Keratinocyte (primary cell): ENCODE results near the gene SHPK. TPM values are rescaled to one million over a fixed set of nuclear protein-coding genes. Genes with fewer than 3 reads are reported as not detected.

Experiments used
- DNase-seq: peaks from one replicate; pipeline ENCODE4 v3.0.0-alpha.2; 2011; ENCODE audit warnings: low read depth, missing footprints, low spot score
- FAIRE-seq: peaks from 2 replicates; lab custom pipeline; 2011; peaks lifted over from hg19 to GRCh38; lab: Jason Lieb, UNC
- H2AFZ ChIP-seq: 2 replicates; pipeline ENCODE4 v1.6.0; 2012; ENCODE audit warnings: low read length, control low read depth, inconsistent platforms; ENCODE audit not compliant: control insufficient read depth
- H3K27ac ChIP-seq: 2 replicates; pipeline ENCODE4 v1.5.1; 2011; ENCODE audit warnings: low read length; ENCODE audit not compliant: control insufficient read depth, insufficient read depth
- H3K27me3 ChIP-seq: 3 replicates; pipeline ENCODE4 v1.6.0; 2011; ENCODE audit warnings: low read length; ENCODE audit not compliant: control insufficient read depth, insufficient read depth; ENCODE audit errors: extremely low read depth
- H3K36me3 ChIP-seq, 2 experiments: 2 replicates in 1 of 2; 3 replicates in 1 of 2; pipeline ENCODE4 v1.5.1; 2011; ENCODE audit warnings: low read length in 2 of 2, mild to moderate bottlenecking in 1 of 2; ENCODE audit not compliant: control insufficient read depth in 2 of 2, insufficient read depth in 2 of 2; ENCODE audit errors: extremely low read depth in 1 of 2
- H3K4me1 ChIP-seq: 3 replicates; pipeline ENCODE4 v1.5.1; 2011; ENCODE audit warnings: low read length; ENCODE audit not compliant: control insufficient read depth, insufficient read depth; ENCODE audit errors: extremely low read depth
- H3K4me2 ChIP-seq: 3 replicates; pipeline ENCODE4 v1.6.0; 2011; ENCODE audit warnings: low read depth, low read length; ENCODE audit not compliant: control insufficient read depth, insufficient read depth; ENCODE audit errors: extremely low read depth
- H3K4me3 ChIP-seq, 3 experiments: fragments of 200-600 bp in 1 of 3; sonication (generic) in 1 of 3; 2 replicates in 2 of 3; 3 replicates in 1 of 3; pipeline ENCODE4 v1.5.1; 2011 to 2016; ENCODE audit warnings: low read length in 3 of 3, mild to moderate bottlenecking in 3 of 3, control low read depth in 2 of 3, inconsistent platforms in 1 of 3, low read depth in 1 of 3, mixed read lengths in 1 of 3, mixed run types in 1 of 3, moderate library complexity in 1 of 3; ENCODE audit not compliant: control insufficient read depth in 2 of 3, insufficient read depth in 2 of 3; ENCODE audit errors: extremely low read depth in 1 of 3
- H3K79me2 ChIP-seq: 2 replicates; pipeline ENCODE4 v1.6.0; 2012; ENCODE audit warnings: low read length; ENCODE audit not compliant: control insufficient read depth, insufficient read depth
- H3K9ac ChIP-seq: 3 replicates; pipeline ENCODE4 v1.6.0; 2011; ENCODE audit warnings: low read length; ENCODE audit not compliant: control insufficient read depth, insufficient read depth; ENCODE audit errors: extremely low read depth
- H3K9me1 ChIP-seq: 3 replicates; pipeline ENCODE4 v1.6.0; 2011; ENCODE audit warnings: low read length; ENCODE audit not compliant: control insufficient read depth, insufficient read depth; ENCODE audit errors: extremely low read depth
- H3K9me3 ChIP-seq: 2 replicates; pipeline ENCODE4 v1.5.1; 2012; ENCODE audit warnings: low read depth, low read length; ENCODE audit not compliant: control insufficient read depth
- H4K20me1 ChIP-seq: 3 replicates; pipeline ENCODE4 v1.6.0; 2011; ENCODE audit warnings: low read length; ENCODE audit not compliant: control insufficient read depth, insufficient read depth; ENCODE audit errors: extremely low read depth
- CTCF ChIP-seq, 3 experiments: IDR thresholded peaks in 1 of 3; conservative IDR thresholded peaks in 1 of 3; optimal IDR thresholded peaks in 1 of 3; 2 replicates in 2 of 3; 3 replicates in 1 of 3; pipeline versions ENCODE3 to v1.5.1; 2011; ENCODE audit warnings: low read length in 3 of 3, mild to moderate bottlenecking in 3 of 3, moderate library complexity in 2 of 3, control low read depth in 1 of 3, inconsistent platforms in 1 of 3; ENCODE audit not compliant: insufficient read depth in 2 of 3; ENCODE audit errors: extremely low read depth in 1 of 3
- EZH2 ChIP-seq: IDR thresholded peaks from one replicate; pipeline ENCODE4 v1.6.1; 2012; ENCODE audit warnings: inconsistent platforms, mild to moderate bottlenecking, low read length, moderate library complexity
- dilution Hi-C: fragments of 300-500 bp; cut with MboI; formaldehyde crosslinking; loops from one replicate; pipeline ENCODE4 v1.7.0; 2020; ENCODE audit warnings: low sequenced_read_pairs; ENCODE audit not compliant: extremely low pct_ligation_motif_present
- polyA plus RNA-seq, 5 experiments: library from polyadenylated mRNA; depleted of rRNA in 3 of 5; stranded (reverse) in 3 of 5; stranded (forward) in 1 of 5; unstranded in 1 of 5; fragments of >200 nt; gene quantifications; 1 replicate in 1 of 5; 2 replicates in 3 of 5; 3 replicates in 1 of 5; pipeline versions ENCODE4 v1.2.1 to v1.2.3, GENCODE V29; 2011 to 2012; ENCODE audit warnings: missing spikeins in 2 of 5, low read depth in 1 of 5, low replicate concordance in 1 of 5

SHPK gene
- polyA plus RNA-seq, 1 donor (not counting 4 experiments of a cell fraction or from before 2014, with no cell fraction given), result 9.2 TPM

DNA sequence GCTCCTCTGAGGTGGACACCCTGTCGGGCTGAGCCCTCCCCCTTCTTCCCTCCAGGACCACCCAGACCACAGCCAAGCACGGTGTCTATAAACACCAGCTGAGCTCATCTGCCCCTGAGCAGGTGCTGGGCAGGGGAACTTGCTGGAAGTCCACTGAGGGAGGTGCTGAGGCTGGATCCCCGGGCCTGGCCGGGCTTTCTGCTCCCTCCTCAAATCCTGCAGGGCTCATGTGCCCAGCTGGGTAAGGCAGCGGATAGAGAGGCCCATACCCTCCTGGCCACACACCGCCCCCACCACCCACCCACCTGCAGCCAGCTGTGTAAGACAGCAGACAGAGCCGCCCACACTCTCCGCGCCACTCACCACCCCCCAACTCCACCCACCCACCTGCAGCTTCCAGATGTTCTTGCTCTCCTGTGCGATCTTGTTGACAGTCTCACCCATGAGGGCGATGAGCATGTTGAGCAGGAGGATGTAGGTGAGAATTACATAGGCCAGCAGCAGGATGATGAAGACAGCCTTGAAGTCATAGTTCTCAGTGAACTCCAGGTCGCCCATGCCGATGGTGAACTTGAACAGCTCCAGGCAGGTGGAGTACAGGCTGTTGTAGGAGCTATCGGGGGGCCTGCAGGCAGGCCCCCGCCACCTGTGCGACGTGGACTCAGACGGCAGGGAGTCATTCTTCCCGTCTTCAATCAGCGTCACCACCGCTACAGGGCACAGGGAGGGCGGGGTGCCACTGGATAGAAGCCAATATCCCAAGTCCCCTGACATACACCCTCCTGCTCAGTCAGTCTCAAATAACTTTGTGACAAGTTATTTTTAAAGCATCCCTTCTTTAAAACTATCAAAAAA, 62.6 kb downstream of the SHPK start:
- Histone ChIP-seq H3K9me1 (no peaks in the 10 kb centered on the region), H3K4me2 (no peak overlapping the region), H3K27ac (no peak overlapping the region), H3K79me2 (no peaks in the 10 kb centered on the region), H2AFZ (no peak overlapping the region), H3K9me3 (no peaks in the 10 kb centered on the region), H3K27me3 (no peaks in the 10 kb centered on the region), H3K36me3 (peaks cover 0 to 13% of the 10 kb centered on the region in 2 experiments), H4K20me1 (no peaks in the 10 kb centered on the region), H3K9ac (no peak overlapping the region), H3K4me1 (peaks cover 21% of the 10 kb centered on the region), H3K4me3 (no peak overlapping the region)
- dilution Hi-C loops, result no loop called here
- DNase-seq (no peak), FAIRE-seq (no peak)
- TF ChIP-seq CTCF (optimal IDR thresholded peaks at IDR 0.05 in 1 of 3, IDR thresholded peaks at IDR 0.05 in 1 of 3, conservative IDR thresholded peaks at IDR 0.05 in 1 of 3; ENCODE audit: extremely low read depth in 1 of 3, insufficient read depth in 2 of 3, low read length in 3 of 3), result no peak
- TF ChIP-seq EZH2, result no peak

- dilution Hi-C loops, result no loop called here
- no peak for TF ChIP-seq CTCF (optimal IDR thresholded peaks at IDR 0.05 in 1 of 3, IDR thresholded peaks at IDR 0.05 in 1 of 3, conservative IDR thresholded peaks at IDR 0.05 in 1 of 3; ENCODE audit: extremely low read depth in 1 of 3, insufficient read depth in 2 of 3, low read length in 3 of 3)
- TF ChIP-seq EZH2, result no peak
- H3K4me3 ChIP-seq, result no peak overlapping the region
- DNase-seq, result no peak
- no peaks in the 10 kb centered on the region for H3K27me3 ChIP-seq
- H3K4me1 ChIP-seq, result peaks cover 21% of the 10 kb centered on the region
- no peak overlapping the region for H3K9ac ChIP-seq
- no peaks in the 10 kb centered on the region for H3K9me3 ChIP-seq
- H4K20me1 ChIP-seq, result no peaks in the 10 kb centered on the region
- no peak overlapping the region for H3K27ac ChIP-seq
- H3K4me2 ChIP-seq, result no peak overlapping the region
- no peak for FAIRE-seq
- H3K79me2 ChIP-seq, result no peaks in the 10 kb centered on the region
- no peaks in the 10 kb centered on the region for H3K9me1 ChIP-seq
- peaks cover 0 to 14% of the 10 kb centered on the region in 2 experiments for H3K36me3 ChIP-seq
- H2AFZ ChIP-seq, result no peak overlapping the region
Observed at GRCh38 chr17:3572231-3572630, 63.8 kb downstream of the SHPK start.
